Dedifferentiated amniotic fluid mesenchymal stem cell (primary cell): ENCODE measurements around the gene TLR5.

Source experiments
- DNase-seq: peaks from one replicate; pipeline ENCODE4 v3.0.0-alpha.2; 2016; ENCODE audit errors: extremely low spot score

TLR5 gene

DNA sequence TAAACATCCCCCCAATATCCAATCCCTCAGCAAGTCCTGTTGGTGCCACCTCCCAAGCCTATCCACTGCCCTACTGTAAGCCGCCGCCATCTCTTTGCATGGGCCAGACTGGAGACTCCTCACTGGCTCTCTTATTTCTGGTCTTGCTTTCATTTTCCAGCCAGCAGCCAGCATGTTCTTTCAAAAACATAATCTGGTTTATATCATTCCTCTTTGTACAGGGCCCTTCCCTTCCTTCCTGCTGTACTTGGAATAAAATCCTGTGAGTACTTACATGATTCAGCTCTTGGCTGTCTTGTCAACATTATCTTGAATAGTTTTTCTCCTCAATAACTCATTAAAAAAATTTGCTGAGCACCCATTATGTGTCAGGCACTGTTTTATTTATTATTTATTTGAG, 28.2 kb downstream of the TLR5 start:
- no peak for DNase-seq

DNA sequence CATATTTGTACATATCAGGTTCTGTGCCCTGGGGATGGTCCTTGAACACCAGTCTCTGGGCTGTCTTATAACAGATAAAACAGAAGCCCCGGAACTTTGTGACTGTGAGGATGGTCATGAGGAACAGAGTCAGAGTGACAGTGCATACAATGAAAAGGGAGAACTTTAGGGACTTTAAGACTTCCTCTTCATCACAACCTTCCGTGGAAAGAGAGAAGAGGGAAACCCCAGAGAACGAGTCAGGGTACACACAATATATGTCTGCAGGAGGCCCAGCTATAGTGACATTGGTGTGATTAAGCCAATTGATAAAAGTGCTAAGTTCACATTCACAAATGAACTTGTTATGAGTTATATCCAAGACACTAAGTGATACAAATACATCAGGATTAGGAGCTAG, 32.1 kb downstream of the TLR5 start:
- no peak for DNase-seq

DNA sequence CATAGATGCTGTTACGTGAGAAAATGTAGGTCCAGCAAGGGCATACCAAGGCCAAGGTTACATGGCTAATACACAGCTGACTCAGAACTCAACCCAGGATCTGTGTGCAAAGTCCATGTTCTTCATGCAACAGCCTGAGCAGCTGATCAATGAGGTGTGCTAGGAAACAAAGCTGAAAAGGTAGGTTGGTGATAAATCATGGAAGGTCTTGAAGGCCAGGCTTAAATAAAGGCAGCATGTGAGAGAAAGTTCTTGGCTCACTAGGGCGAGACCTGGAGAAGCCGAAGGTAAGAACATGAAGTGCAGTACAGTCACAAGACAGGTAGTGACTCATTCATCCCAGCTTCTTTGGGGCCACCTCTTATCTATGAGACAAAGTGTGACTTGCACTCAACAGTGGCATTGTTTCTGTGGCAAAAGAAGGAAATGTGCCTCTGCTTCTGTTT, 33.4 kb downstream of the TLR5 start:
- DNase-seq: no peak

DNA sequence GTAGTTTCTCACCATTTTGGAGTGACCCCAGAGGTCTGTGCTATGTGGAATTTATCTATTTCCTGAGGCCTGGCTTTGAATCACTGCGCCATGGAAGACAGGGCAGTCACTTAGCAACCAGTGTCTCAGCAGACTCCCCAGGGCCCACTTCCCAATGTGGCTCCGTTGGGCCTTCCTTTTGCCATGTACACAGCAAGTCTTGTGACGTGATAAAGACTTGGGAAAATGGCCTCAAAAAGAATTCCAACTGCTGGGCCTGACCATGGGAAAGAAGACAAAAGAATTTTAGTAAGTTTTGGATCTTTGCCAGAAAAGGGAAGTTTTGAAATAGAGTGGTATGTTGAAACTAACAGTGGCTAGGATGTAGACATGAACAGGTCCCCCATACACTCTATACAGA, 36.2 kb downstream of the TLR5 start:
- DNase-seq: no peak

DNA sequence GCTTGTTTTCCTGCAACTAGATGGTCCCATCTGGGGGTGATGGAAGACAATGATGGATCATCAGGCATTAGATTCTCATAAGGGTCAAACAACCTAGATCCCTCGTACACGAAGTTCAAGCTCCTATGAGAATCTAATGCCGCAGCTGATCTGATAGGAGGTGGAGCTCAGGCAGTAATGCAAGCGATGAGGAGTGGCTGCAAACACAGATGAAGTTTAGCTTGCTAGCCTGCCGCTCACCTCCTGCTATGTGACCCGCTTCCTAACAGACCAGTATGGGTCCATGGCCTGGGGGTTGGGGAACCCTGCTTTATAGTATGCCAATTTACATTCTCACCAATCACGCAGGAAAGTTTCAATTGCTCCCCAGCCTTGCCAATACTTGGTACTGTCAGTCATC, 37.5 kb downstream of the TLR5 start:
- no peak for DNase-seq

DNA sequence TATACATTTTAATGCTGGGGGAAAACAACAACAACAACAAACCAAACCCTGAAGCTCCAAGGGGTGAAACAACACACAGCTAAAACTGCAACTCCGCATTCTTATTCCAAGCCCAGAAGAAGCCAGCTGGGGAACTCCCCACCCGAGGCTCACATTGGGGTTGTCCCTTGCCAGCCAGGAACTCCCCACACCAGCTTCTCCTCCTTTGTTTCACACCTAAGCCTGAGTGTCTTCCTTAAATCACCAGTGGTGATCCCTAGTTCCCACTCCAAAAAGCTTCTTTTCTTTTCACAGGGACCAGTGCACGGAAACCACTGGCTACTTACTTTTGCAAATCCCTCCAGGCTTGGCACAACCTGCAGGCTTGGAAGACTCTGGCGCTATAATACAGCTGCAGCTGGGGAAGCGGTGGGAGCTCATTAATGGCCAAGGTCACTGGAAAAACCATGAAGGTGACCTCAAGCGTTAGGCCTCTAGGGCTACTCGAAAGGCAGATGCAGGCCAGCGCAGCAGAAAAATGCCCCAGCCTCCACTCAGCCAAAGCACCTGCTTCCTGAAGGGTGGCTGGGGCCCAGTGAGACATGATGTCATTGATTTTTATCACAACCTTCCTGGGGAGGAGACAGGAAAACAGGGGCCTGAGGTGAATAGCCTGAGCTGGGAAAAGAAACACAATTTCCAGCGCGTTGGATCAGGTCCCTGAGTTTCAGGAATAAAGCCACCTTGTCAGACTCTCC, 40.1 kb downstream of the TLR5 start:
- no peak for DNase-seq

DNA sequence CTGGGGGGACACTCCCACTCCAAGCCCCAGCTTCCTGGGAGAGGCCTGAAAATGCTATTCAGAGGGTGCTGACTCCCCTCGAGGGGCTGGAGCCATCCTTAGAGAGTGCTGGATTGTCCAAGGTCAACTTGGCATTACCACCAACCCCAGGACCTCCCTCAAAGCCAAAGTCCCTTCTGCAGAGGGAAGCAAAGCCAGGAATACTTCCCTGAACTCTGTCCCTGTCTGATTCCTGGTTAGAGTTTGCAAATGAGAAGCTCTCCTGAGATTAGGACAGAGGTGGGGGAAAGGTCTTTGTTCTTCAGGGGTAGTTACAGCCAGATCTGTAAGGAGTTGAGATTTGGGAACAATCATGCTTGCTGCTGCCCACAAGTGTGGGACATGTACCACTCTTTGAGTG, 45.3 kb downstream of the TLR5 start:
- DNase-seq: no peak

DNA sequence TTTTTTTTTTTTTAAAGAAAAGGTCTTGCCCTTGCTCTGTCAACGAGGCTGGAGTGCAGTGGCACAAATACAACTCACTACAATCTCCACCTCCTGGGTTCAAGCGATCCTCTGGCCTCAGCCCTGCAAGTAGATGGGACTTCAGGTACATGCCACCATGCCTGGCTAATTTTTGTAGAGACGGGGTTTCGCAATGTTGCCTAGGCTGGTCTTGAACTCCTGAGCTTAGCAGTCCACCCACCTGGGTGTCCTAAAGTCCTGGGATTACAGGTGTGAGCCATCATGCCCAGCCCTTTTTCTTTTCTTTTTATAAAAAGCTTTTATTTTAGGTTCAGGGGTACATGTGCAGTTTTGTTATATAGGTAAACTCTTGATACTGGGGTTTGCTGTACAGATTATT, 47.2 kb downstream of the TLR5 start:
- no peak for DNase-seq

DNA sequence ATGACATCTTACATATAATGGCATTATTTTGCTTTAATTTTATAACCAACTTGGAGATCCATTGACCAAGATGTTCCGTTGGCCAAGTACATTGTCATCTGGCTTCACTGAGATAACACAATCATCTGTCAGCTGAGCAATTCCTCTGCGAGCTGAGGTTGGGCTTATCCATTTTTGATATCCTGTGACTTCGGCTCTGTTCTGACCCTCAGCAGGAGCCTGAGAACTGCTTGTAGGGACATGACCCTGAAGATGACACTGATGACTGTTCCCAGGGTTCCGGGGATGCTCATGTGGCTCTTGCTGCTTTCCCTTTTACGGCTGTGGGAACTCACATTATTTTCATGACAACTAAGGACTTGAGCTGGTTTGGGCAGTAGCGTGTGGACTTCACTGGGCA, 51.2 kb downstream of the TLR5 start:
- DNase-seq: no peak

DNA sequence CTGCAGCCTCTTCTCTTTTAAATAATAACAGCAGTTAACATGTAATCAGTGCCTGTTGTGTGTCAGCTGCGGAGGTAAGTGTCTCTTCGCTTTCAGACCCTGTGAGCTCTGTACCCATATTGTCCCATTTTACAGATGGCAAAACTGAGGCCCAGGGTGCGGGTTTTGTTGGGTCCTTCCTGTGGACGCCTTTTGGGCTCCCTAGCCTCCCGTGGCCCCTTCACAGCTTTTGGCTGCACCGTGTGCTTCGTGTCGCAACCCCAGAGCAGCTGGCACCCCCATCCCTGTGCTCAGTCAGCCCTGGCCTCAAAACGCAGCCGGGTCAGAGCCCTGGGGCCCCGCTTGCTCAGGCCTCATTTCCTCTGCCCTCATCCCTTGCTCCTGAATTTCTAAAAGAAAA, 53.8 kb downstream of the TLR5 start:
- no peak for DNase-seq

DNA sequence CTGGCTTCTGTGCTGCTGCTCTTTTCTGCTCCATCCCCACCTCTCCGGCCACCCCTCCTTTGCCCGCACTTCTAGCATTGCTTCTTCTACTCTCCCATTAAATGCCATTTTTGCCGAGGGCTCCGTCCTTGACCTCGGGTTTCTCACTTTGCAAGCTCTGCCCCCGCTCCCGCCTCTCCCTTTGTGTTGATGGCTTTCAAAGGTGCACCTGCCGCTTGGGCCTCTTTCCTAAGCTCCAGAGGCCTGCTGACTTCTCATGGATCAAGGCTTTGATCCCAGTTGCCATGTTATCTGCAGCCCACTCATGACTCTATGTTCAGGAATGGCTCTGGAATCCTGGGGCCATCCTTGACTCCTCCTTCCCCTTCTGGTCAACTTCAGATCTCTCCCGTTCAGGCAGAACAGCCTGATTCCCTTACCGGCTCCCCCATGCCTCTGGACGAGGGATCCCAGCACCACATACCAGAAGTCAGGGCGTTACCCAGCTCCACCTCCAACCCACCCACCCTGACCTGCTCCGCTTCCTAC, 54.3 kb downstream of the TLR5 start:
- DNase-seq: no peak

DNA sequence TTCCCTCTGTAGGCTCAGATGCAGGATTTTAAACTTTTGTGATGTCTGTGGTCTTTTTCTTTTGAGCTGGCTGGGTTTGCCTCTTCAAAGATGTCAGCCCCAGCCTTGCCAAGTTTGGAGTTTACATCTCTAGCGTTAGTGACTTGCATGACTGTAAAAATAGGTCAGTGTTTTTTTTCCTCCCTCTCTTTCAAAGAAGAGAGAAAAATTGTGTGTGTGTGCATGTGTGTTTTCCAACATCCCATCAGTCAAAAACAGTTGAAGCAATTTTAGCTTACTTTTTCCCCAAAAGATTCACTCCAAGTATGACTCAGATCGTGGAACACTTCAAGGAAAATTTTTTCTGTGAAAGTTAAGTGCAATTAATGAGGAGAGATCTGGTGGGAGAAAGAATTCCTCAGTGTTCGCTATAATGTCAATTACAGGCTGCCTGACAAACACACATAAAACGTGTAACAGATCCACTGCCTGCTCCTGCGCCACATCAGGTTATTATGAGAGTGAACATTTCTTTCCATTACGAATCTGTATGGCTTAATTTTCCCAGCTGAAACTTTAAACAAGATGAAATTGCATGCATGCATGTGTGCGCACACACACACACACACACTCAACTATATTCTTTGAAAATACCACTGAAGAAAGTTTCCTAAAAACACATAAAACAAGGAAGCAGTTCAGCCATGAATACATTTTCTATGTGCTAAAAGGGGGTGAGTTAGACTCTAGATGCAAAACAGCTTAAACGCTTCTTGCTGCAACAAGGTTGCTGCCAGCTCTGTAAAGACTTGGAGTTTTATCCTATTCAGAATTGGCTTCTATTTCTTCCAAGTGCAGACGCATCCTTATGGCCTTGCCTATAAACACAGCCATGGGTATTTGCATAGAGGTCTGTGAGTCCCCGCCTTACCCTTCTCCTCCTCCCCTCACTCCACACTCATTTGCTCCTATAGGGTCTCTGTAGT, 55.5 kb downstream of the TLR5 start:
- peak; percentile 45 for DNase-seq

DNA sequence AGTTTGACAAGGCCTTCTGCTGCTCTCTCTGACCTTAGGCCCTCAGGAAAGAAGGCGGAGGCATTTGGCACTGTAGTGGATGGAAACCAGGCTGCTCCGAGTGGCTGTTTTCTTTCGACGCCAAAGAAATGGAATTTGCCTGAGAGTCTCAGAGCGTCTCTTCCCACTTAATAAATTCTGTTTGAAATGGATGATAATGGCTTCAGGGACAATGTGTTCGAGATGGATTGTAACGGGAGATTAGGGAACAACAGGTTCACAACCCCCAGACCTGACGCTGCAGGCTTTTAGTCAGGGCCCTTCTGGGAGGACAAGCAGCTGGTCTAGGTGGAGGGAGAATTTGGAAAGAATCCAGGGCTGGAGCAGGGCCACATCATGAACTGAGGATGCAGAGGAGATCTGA, 58.6 kb downstream of the TLR5 start:
- DNase-seq: no peak

DNA sequence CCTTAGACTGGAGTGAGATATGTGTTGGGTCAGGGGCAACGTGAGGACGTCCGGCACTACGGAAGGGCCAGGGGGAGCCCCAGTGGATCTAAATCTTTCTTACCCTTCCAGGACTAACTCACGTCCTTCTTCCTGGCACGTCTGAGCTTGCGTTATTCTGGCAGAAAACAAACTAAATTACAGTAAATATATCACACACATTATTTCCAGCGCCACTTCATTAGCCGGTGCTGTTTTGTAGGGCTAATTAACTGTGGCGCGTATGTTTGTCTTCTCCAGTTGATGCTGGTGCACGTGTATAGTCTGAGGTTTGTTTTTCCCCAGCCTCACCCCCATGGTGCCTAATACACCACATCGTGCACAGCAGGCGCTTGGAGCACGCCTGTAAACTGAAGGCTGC, 59.2 kb downstream of the TLR5 start:
- no peak for DNase-seq

DNA sequence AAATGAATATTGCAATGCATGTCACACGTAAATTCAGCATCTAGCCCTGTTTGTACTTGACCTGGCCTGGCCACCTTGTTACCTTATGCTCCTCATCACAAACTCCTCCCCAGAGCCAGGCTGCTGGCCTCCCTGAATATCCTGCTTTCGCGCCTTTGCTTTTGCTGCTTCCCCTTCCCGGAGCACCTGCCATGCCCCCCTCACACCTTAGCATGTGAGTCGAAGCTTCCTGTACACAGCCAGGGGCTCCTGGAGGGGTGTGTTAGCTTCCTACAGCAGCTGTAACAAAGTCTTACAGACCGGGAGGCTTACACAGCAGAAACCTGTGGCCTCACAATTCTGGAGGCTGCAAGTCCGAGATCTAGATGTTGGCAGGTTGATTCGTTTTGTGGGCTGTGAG, 60.1 kb downstream of the TLR5 start:
- DNase-seq: no peak

DNA sequence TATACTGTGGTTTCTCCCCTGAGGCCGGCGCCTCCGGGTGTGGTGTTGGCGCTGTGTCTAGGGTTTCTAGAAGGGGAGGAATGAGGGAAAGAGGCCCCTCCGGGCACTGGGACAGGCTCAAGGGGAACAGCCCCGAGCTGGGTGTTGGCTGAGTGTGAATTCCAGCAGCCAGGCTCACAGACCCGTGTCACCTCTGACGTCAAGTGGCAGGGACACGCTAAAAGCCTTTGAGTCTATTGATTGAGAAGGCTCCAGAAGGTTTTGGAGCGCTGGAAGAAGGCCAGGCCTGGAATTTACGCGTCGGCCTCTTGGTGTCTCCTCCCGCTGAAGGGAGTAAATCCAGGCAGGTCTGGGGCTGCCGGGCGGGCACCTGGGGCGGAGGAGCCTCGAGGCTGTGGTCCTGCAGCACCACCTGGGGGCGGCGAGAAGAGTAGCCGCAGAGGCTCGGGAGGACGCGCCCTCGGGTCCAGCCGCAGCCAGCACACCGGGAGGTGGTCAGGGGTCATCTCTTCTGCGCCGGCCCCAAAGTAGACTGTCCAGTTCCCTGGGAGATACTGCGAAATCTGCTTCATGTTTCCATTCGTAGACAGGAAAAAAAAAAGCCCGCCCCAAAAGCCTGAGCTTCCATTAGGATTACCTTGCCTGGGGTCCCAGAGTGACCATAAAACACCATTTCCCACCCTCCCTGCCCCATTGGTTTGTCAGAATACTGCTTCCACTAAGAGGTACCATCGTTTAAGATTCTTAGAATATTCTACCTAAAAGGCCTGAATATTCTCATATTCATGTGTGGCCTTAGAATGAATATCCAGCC, 61.7 kb downstream of the TLR5 start:
- peak; percentile 75 for DNase-seq

DNA sequence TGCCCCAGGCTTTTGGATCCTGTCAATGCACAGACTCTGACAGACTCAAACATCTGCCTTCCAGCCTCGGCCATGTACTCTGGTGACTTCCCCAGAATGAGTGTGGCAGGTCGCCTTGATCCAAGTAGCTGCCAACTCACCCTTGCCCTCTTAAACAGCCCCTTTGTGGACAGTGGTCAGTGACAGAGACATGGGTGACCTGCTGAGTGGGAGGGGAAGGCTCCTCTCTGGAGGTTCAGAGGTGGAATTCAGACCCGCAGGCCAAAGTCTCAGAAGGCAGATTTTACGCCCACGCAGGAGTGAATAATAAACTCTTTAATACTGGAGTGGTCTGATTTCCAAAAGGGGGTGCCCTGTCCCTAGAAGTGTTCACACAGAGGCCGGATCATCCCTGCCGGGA, 63.5 kb downstream of the TLR5 start:
- DNase-seq: no peak

DNA sequence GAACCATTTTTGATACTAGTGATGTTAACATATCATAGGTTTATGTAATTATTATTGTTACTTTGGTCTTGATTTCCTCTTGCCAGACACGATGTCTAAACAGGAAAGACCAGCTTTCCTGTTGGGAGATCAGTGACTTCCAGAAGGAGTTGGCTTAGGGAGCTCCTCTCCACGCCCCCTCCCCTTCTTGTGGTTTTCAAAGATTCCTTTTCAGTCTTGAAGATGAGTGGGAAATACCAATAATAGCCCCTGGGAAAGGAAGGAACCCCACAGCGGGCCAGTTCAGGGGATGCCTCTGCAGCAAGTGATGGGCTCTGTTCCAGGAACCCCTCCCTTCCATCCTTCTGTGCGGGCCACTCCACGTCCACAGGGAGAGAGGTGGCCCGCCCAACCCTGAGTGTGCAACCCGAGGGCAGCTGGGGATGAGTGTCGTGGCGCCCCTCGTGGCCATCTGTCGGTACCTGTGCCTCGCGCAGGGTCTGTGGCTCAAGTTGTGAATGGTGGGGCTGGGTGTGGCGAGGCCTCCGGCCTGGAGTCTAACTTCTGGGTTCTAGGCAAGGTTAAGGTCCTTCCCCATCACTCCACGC, 65.7 kb downstream of the TLR5 start:
- no peak for DNase-seq

DNA sequence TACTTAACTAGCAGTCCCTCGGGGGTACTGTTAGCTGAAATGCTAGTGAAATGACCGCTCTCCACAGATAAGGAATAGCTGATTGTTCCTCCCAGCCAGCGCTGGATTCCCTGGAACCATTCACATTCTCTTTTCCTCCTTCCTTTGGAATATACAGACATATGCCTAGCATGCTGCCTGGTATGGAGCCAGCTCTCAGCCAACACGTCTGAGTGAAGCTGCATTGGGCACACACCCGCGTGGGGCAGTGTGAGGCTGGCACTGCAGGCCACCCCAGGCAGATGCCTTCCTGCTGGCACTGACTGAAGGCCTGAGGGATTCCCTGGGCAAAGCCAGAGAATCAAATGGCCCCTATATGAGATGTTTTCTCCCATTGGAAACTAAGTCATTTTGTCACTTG, 66.7 kb downstream of the TLR5 start:
- no peak for DNase-seq

DNA sequence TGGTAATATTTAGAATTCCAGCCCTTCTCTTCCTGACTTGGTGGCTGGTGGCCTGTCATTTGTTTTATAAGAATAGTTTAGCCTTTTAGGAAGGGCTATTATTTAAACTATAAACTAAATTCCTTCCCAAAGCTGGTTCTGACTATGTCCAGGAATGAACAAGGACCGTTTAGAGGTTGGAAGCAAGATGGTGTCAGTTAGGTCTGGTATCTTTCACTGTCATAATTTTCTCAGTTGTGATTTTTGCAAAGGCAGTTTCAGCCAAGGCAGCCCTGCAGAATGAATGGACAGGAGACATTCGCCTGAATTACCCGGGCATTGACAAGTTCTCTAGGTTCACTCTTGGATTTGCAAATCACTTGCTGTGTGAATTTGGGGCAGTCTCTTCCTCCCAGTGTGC, 67.2 kb downstream of the TLR5 start:
- no peak for DNase-seq

DNA sequence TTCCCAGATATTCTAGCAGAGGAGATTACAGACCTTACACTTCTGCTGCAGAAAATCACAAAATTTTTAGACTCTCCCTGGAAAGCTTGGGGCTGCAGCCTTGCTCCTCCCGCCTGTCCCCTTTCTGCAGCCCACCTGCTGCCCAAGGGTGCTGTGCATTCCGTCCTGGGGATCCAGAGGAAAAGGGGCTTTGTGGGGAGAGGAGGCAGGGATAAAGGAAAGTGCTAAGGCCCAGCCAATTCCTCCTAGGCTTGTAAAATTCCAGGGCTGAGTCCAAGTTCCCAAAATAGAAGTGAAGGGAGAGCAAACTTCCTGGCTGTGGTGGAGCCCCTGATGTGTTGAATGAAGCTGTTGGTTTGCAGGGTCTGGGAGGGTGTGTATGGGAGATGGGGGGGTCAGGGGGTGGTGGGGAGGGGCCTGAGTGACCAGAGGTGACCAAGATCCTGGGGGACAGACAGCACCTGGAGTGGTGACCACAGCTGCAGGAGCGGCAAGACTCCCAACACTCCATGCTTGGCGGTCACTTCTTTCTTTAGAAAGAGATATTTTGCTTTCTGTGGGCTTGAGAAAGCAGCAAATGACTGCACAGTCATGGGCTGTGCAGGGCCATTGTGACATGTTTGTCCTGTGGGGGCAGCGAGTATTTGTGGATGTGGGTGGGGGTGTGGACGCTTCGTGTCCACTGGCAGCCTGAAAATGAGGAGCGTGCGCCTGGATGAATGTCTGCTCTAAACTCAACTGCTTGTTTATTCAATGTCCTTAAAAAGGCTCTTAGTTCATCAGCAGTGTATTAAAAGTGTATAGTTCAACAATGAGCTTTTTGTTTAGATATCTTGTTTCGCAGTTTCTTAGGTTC, 68.4 kb downstream of the TLR5 start:
- DNase-seq: no peak
